Glomerular endothelial cell (primary cell): ENCODE results near the gene CDH13. TPM values are rescaled to one million over a fixed set of nuclear protein-coding genes. Genes with fewer than 3 reads are reported as not detected.

Experiments used
- DNase-seq: peaks from one replicate; pipeline ENCODE4 v3.0.0-alpha.2; 2011; ENCODE audit warnings: low read depth, low spot score; ENCODE audit errors: extremely low read depth
- total RNA-seq: library from RNA; depleted of rRNA; stranded (reverse); fragments of >200 nt; gene quantifications from 2 replicates; pipeline ENCODE4 v1.2.3, GENCODE V29; 2015

The CDH13 gene
- total RNA-seq, 1 donor from 2014 or later, result 111 TPM

GRCh38 chr16:82832821-82833220 is 206.1 kb downstream of the CDH13 start:
- DNase-seq, result no peak

GRCh38 chr16:82833378-82833993 is 206.7 kb downstream of the CDH13 start:
- no peak for DNase-seq

GRCh38 chr16:82834151-82834815 is 207.5 kb downstream of the CDH13 start:
- no peak for DNase-seq

- no peak for DNase-seq
These were observed 208.9 kb downstream of the CDH13 start for GRCh38 chr16:82835487-82836155.

- DNase-seq, result no peak
These were observed 214.3 kb downstream of the CDH13 start for GRCh38 chr16:82841108-82841507.

- DNase-seq, result no peak
These were observed 217.0 kb downstream of the CDH13 start for GRCh38 chr16:82843606-82844271.

- DNase-seq, result no peak
These were observed 218.3 kb downstream of the CDH13 start for GRCh38 chr16:82845116-82845515.

GRCh38 chr16:82846806-82847205 is 220.0 kb downstream of the CDH13 start:
- DNase-seq, result no peak

GRCh38 chr16:82848013-82848412 is 221.2 kb downstream of the CDH13 start:
- no peak for DNase-seq

- DNase-seq, result no peak
These were observed 225.7 kb downstream of the CDH13 start for GRCh38 chr16:82852388-82853008.

- DNase-seq, result no peak
These were observed 228.7 kb downstream of the CDH13 start for GRCh38 chr16:82855471-82855870.

- no peak for DNase-seq
These were observed 231.1 kb downstream of the CDH13 start for GRCh38 chr16:82857693-82858365.

GRCh38 chr16:82859662-82860061 is 232.9 kb downstream of the CDH13 start:
- DNase-seq, result no peak

- DNase-seq, result no peak
These were observed 233.3 kb downstream of the CDH13 start for GRCh38 chr16:82860071-82860470.

- no peak for DNase-seq
These were observed 235.3 kb downstream of the CDH13 start for GRCh38 chr16:82862057-82862456.

GRCh38 chr16:82864332-82865040 is 237.7 kb downstream of the CDH13 start:
- DNase-seq, result no peak

GRCh38 chr16:82865412-82865811 is 238.6 kb downstream of the CDH13 start:
- DNase-seq, result no peak

- no peak for DNase-seq
These were observed 240.7 kb downstream of the CDH13 start for GRCh38 chr16:82867485-82867884.

- DNase-seq, result no peak
These were observed 247.5 kb downstream of the CDH13 start for GRCh38 chr16:82874271-82874670.

GRCh38 chr16:82874672-82875071 is 247.9 kb downstream of the CDH13 start:
- DNase-seq, result no peak
